Gastrocnemius medialis (tissue), 4 donors: ENCODE results near the gene SNX32. TPM values are rescaled to one million over a fixed set of nuclear protein-coding genes. Genes with fewer than 3 reads are reported as not detected.

Experiments used
- ATAC-seq, 2 donors: fragments of 150-250 bp; one replicate each; pipeline ENCODE4 v1.9.1; 2016
- DNase-seq, 2 donors: peaks; one replicate each; pipeline ENCODE4 v3.0.0-alpha.2; 2019
- H3K27ac ChIP-seq, 4 donors: fragments of 200-600 bp; sonication (generic); 1 replicate in 1 of 4; 2 replicates in 3 of 4; pipeline ENCODE4 v1.5.1; 2016 to 2018; ENCODE audit warnings: mild to moderate bottlenecking in 2 of 4, moderate library complexity in 1 of 4
- H3K27me3 ChIP-seq, 3 donors: fragments of 200-600 bp; sonication (generic) in 2 of 3; 1 replicate in 1 of 3; 2 replicates in 2 of 3; pipeline versions ENCODE4 v1.5.1 to v1.6.0; 2016 to 2019; ENCODE audit warnings: mild to moderate bottlenecking in 1 of 3, moderate library complexity in 1 of 3
- H3K36me3 ChIP-seq, 2 donors: fragments of 200-600 bp; sonication (generic) in 1 of 2; one replicate each; pipeline ENCODE4 v1.5.1; 2017 to 2018
- H3K4me1 ChIP-seq, 2 donors: fragments of 200-600 bp; sonication (generic) in 1 of 2; one replicate each; pipeline ENCODE4 v1.5.1; 2016 to 2017; ENCODE audit warnings: mild to moderate bottlenecking in 2 of 2
- H3K4me3 ChIP-seq, 4 donors: fragments of 200-600 bp; sonication (generic) in 3 of 4; 1 replicate in 1 of 4; 2 replicates in 3 of 4; pipeline ENCODE4 v1.5.1; 2016 to 2019; ENCODE audit warnings: mild to moderate bottlenecking in 2 of 4
- H3K9me3 ChIP-seq, 3 donors: fragments of 200-600 bp; sonication (generic) in 2 of 3; 1 replicate in 1 of 3; 2 replicates in 2 of 3; pipeline ENCODE4 v1.5.1; 2016 to 2019
- POLR2A ChIP-seq, 2 donors: fragments of 450-650 bp; IDR thresholded peaks; one replicate each; pipeline ENCODE4 v1.6.1; 2017; ENCODE audit warnings: antibody characterized with exemption in 2 of 2, mild to moderate bottlenecking in 2 of 2, moderate library complexity in 2 of 2
- in situ Hi-C, 4 donors: fragments of 200-750 bp; cut with MboI; loops; one replicate each; pipeline versions ENCODE4 v1.15.0 to v1.8.0; 2017; ENCODE audit warnings: low sequenced_read_pairs in 4 of 4
- intact Hi-C: fragments of 100-400 bp; cut with DNase I; formaldehyde crosslinking; loops from one replicate; pipeline ENCODE4 v1.15.1; 2023; ENCODE audit warnings: low total_unique reads
- total RNA-seq, 4 donors: library from RNA; depleted of rRNA; stranded (reverse); fragments of >200 nt; gene quantifications; one replicate each; pipeline versions ENCODE4 v1.1.0 to v1.2.3, GENCODE V29; 2016
- TF ChIP-seq, protein P1 (sequence below), 5 experiments: fragments of 450-650 bp in 3 of 5; fragments of 200-600 bp in 2 of 5; sonication (generic) in 2 of 5; IDR thresholded peaks in 4 of 5; conservative IDR thresholded peaks in 1 of 5; 1 replicate in 4 of 5; 2 replicates in 1 of 5; pipeline ENCODE4 v1.5.1; 2016 to 2019; ENCODE audit warnings: antibody characterized with exemption in 5 of 5, mild to moderate bottlenecking in 3 of 5, moderate library complexity in 3 of 5

SNX32 gene
- total RNA-seq, 4 donors from 2014 or later = 0.11 TPM; not detected in 3

DNA sequence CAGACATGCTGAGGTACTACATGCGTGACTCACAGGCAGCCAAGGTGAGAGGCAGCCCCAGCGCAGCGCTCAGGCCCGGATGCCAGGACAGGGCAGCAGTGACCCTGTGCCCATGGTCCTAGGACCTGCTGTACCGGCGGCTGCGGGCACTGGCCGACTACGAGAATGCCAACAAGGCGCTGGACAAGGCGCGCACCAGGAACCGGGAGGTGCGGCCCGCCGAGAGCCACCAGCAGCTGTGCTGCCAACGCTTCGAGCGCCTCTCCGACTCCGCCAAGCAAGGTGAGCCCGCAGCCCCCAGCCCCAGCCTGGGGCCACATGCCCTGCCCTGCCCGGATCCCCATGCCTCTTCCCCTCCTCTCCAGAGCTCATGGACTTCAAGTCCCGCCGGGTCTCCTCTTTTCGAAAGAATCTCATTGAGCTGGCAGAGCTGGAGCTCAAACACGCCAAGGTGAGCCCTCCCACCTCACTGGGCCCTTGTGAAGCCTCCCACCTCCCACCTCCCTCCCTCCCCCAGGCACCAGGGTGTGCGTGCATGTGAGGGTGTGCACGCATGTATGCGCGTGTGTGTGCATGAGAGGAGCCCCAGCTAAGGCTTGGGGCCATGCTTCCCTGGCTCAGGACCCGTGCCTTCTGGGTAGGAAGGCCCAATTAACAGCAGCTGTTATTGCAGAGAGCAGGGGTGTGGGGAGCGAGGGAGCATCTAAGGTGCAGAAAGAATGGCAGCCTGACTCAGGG lies 18.9 kb downstream of the SNX32 start:
- peaks cover 10 to 14% of the 10 kb centered on the region in 2 donors for H3K4me1 ChIP-seq
- H3K27me3 ChIP-seq = no peaks in the 10 kb centered on the region
- H3K9me3 ChIP-seq = peaks cover 0 to 4% (median 0%) of the 10 kb centered on the region in 3 donors
- intact Hi-C loops = no loop called here
- no peak overlapping the region for H3K4me3 ChIP-seq
- H3K27ac ChIP-seq = no peak overlapping the region
- TF ChIP-seq, protein P1, sequence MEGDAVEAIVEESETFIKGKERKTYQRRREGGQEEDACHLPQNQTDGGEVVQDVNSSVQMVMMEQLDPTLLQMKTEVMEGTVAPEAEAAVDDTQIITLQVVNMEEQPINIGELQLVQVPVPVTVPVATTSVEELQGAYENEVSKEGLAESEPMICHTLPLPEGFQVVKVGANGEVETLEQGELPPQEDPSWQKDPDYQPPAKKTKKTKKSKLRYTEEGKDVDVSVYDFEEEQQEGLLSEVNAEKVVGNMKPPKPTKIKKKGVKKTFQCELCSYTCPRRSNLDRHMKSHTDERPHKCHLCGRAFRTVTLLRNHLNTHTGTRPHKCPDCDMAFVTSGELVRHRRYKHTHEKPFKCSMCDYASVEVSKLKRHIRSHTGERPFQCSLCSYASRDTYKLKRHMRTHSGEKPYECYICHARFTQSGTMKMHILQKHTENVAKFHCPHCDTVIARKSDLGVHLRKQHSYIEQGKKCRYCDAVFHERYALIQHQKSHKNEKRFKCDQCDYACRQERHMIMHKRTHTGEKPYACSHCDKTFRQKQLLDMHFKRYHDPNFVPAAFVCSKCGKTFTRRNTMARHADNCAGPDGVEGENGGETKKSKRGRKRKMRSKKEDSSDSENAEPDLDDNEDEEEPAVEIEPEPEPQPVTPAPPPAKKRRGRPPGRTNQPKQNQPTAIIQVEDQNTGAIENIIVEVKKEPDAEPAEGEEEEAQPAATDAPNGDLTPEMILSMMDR (IDR thresholded peaks at IDR 0.05 in 4 of 5, conservative IDR thresholded peaks at IDR 0.05 in 1 of 5) = no peak
- no peak for TF ChIP-seq POLR2A (IDR thresholded peaks at IDR 0.05)
- DNase-seq (no peak), ATAC-seq (no peak)
- in situ Hi-C loops = no loop called here
- H3K36me3 ChIP-seq = peaks cover 0 to 48% of the 10 kb centered on the region in 2 donors

DNA sequence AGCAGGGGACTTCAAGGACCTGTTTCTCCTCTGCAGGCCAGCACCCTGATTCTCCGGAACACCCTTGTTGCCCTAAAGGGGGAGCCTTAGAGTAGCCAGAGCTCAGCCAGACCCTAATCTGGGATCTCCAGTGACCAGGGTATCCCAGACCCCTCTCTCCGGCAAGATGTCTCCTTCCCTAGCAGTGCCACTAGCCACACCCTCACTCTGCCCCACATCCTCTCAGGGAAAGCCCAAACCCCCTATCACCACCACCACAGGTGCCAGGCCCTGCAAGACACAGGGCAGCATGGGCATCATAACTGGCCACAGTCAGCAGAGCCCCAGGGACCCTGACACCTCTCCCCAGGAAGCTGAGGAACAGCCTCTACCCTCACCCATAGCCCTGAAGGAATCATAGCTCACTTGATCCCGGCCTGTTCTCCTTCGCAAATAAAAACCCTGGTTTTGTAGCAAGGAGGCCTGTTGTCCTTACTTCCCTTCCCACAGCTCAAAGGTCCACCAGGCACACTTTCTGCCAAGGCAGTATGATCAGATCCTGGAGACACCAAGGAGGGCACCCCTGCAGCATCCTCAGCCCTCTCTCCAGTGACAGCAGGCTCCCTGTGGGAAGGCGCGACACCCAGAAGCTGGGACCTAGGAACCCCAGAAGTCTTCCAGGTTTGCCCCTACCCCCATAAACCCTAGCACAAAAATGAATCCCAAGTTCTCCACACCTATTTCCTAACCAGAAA lies 19.6 kb downstream of the SNX32 start:
- no peak for DNase-seq
- intact Hi-C loops (no loop called here), in situ Hi-C loops (no loop called here)
- Histone ChIP-seq H3K36me3 (peaks cover 0 to 48% of the 10 kb centered on the region in 2 donors), H3K27ac (no peak overlapping the region), H3K4me3 (no peak overlapping the region), H3K9me3 (peaks cover 0 to 4% (median 0%) of the 10 kb centered on the region in 3 donors), H3K4me1 (peaks cover 10 to 16% of the 10 kb centered on the region in 2 donors), H3K27me3 (no peaks in the 10 kb centered on the region)
- no peak for TF ChIP-seq POLR2A (IDR thresholded peaks at IDR 0.05)
- TF ChIP-seq, protein P1 (IDR thresholded peaks at IDR 0.05 in 4 of 5, conservative IDR thresholded peaks at IDR 0.05 in 1 of 5) = no peak
- ATAC-seq = no peak

DNA sequence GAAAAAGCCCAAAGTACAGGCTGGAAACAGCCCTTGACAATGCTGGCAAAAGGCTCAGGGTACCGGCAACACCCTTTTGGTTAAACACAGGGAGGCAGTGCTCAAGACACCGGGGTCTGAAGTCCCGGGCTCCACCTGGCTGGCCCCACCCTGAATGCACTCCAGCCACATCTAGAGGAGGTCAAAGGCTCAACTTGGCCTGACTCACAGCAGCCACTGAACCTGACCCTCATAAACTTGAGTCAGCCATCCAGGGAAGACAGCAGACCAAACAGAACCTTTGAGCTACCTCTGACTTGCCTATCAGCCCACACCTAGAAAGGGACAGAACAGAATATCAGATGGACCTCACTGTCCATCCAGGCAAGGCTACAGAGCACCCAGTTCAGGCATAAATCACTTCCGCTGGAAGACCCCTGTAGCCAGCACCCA lies 20.4 kb downstream of the SNX32 start:
- no peak for TF ChIP-seq POLR2A (IDR thresholded peaks at IDR 0.05)
- TF ChIP-seq, protein P1 (IDR thresholded peaks at IDR 0.05 in 4 of 5, conservative IDR thresholded peaks at IDR 0.05 in 1 of 5) = no peak
- H3K4me3 ChIP-seq = no peak overlapping the region
- H3K9me3 ChIP-seq = peaks cover 0 to 4% (median 0%) of the 10 kb centered on the region in 3 donors
- ATAC-seq (no peak), DNase-seq (no peak)
- H3K36me3 ChIP-seq = peaks cover 0 to 48% of the 10 kb centered on the region in 2 donors
- intact Hi-C loops (no loop called here), in situ Hi-C loops (no loop called here)
- H3K27me3 ChIP-seq = no peaks in the 10 kb centered on the region
- peaks cover 17 to 22% of the 10 kb centered on the region in 2 donors for H3K4me1 ChIP-seq
- H3K27ac ChIP-seq = no peak overlapping the region

DNA sequence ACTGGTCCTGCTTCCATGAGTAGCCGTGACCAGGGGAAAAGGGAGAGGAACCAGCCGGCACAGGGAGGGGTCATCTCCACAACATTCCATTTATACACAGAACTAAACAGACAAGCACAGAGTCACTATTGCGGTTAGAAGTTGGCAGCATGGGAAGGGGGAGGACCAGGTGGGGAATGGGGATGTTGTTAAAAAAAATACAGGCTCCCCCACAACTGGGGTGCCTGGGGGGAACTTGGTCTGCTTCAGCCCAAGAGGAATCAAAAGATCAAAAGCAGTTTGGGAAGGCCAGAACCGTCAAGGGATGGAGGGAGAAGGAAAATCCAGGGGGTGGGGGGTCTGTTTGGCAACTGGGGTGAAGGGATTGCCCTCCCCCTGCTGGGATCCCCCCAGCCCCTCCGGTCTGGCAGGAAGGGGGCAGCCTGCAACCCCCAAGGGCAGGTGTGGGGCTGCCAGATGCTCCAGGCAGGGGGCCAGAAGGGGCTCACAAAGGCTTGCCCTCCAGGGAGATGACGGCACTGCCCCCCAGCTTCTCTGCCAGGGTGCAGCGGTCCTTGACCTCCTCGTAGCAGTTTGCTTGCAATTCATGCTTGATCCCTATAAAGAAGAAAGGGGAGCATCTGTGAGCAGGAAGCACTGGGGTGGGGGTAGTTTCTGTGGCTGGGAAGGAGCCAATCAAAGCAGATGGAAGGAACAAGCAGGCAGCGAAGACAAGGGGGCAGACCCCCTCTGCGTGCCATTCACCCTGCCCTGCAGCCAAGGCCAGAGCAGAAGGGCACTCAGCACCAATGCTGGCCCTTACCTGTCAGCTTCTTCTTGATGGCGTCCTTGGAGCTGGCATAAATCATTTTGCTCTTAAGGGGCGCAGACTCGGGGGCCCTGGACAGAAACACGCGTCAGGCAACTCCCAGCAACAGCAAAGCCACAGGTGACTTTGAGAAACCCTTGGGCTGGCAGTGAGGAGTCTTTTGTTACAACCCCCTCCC lies 21.4 kb downstream of the SNX32 start:
- H3K4me3 ChIP-seq = no peak overlapping the region
- DNase-seq = no peak
- intact Hi-C loops (loop anchor here (5.0 kb wide), 1 partner anchor 627 kb away; the partner anchor contains the start of gene DPP3), in situ Hi-C loops (no loop called here)
- H3K36me3 ChIP-seq = peaks cover 0 to 48% of the 10 kb centered on the region in 2 donors
- peaks cover 17 to 22% of the 10 kb centered on the region in 2 donors for H3K4me1 ChIP-seq
- H3K9me3 ChIP-seq = peaks cover 0 to 4% (median 0%) of the 10 kb centered on the region in 3 donors
- no peak for TF ChIP-seq POLR2A (IDR thresholded peaks at IDR 0.05)
- TF ChIP-seq, protein P1 (IDR thresholded peaks at IDR 0.05 in 4 of 5, conservative IDR thresholded peaks at IDR 0.05 in 1 of 5) = no peak
- no peaks in the 10 kb centered on the region for H3K27me3 ChIP-seq
- no peak for ATAC-seq
- H3K27ac ChIP-seq = no peak overlapping the region
